HG03575 (cell line): ENCODE results near the gene GABARAPL1.
"Not testable (repeated sequence)": the region's sequence is repeated elsewhere in the genome, so short reads cannot be mapped to it uniquely, and the experiment has no call there.

Source experiments
- ATAC-seq: cut with Tn5 transposase; IDR thresholded peaks from one replicate; pipeline ENCODE4 v1.9.1; 2021; ENCODE audit not compliant: unreplicated experiment, insufficient number of reproducible peaks, low FRiP score; ENCODE audit errors: extremely low read depth

The GABARAPL1 gene

GRCh38 chr12:10212739-10213131 is at the start of gene GABARAPL1:
Gene GABARAPL1 (plus strand): TSS chr12:10212877. CDS start chr12:10213130, 253 bp downstream.
- no peak for ATAC-seq

GRCh38 chr12:10163084-10163483 is 49.6 kb upstream of the GABARAPL1 start:
- ATAC-seq = no peak

- ATAC-seq = no peak
Measured at GRCh38 chr12:10165421-10165820, 47.3 kb upstream of the GABARAPL1 start.

- ATAC-seq = no peak
Measured at GRCh38 chr12:10167599-10167998, 45.1 kb upstream of the GABARAPL1 start.

GRCh38 chr12:10169104-10169503 is 43.6 kb upstream of the GABARAPL1 start:
- ATAC-seq = no peak

- ATAC-seq = no peak
Measured at GRCh38 chr12:10170216-10170615, 42.5 kb upstream of the GABARAPL1 start.

GRCh38 chr12:10171973-10172728 is 40.5 kb upstream of the GABARAPL1 start, which contains the start of gene OLR1:
Gene OLR1 (minus strand): TSS chr12:10172132. CDS start chr12:10172077, 55 bp downstream.
- no peak for ATAC-seq

GRCh38 chr12:10174986-10175614 is 37.6 kb upstream of the GABARAPL1 start:
- ATAC-seq = no peak

GRCh38 chr12:10175846-10176636 is 36.6 kb upstream of the GABARAPL1 start:
- no peak for ATAC-seq

- no peak for ATAC-seq
Measured at GRCh38 chr12:10178821-10179220, 33.9 kb upstream of the GABARAPL1 start, which contains the start of gene TMEM52B. Gene TMEM52B (plus strand): TSS chr12:10179032. CDS start chr12:10179575, 543 bp downstream.

GRCh38 chr12:10179776-10180181 is 32.9 kb upstream of the GABARAPL1 start:
- no peak for ATAC-seq

- ATAC-seq = no peak
Measured at GRCh38 chr12:10182354-10183049, 30.2 kb upstream of the GABARAPL1 start.

GRCh38 chr12:10184261-10184843 is 28.3 kb upstream of the GABARAPL1 start:
- no peak for ATAC-seq

- no peak for ATAC-seq
Measured at GRCh38 chr12:10186299-10186698, 26.4 kb upstream of the GABARAPL1 start.

- ATAC-seq = not testable (repeated sequence)
Measured at GRCh38 chr12:10186958-10187357, 25.7 kb upstream of the GABARAPL1 start.

- ATAC-seq = no peak
Measured at GRCh38 chr12:10189653-10190052, 23.0 kb upstream of the GABARAPL1 start.

- ATAC-seq = peak; percentile 76
Measured at GRCh38 chr12:10190558-10191388, 21.9 kb upstream of the GABARAPL1 start.

GRCh38 chr12:10191865-10192264 is 20.8 kb upstream of the GABARAPL1 start:
- no peak for ATAC-seq
